Common myeloid progenitor, CD34-positive (primary cell): ENCODE results near the gene STAB2.

ENCODE experiments used
- CTCF ChIA-PET: fragments of 350-600 bp; sonication (Branson Sonifier 250); formaldehyde crosslinking; loops from one replicate; lab custom pipeline; 2021; ENCODE audit warnings: antibody characterized with exemption; lab: Charles Lee
- POLR2A ChIA-PET: fragments of 350-600 bp; sonication (Branson Sonifier 250); formaldehyde crosslinking; loops from one replicate; lab custom pipeline; 2021; ENCODE audit warnings: antibody characterized with exemption; lab: Charles Lee
- DNase-seq, 3 donors: peaks; one replicate each; pipeline versions ENCODE4 v3.0.0 to v3.0.0-alpha.2; 2013
- H3K27ac ChIP-seq, 2 experiments: 1 replicate in 1 of 2; 2 replicates in 1 of 2; pipeline ENCODE4 v1.7.0; 2013; ENCODE audit warnings: inconsistent platforms in 2 of 2, low read length in 2 of 2, mild to moderate bottlenecking in 2 of 2, low read depth in 1 of 2, moderate library complexity in 1 of 2; ENCODE audit not compliant: severe bottlenecking in 2 of 2, insufficient read depth in 1 of 2, poor library complexity in 1 of 2
- H3K27me3 ChIP-seq, 5 experiments: replicated peaks in 2 of 5; 1 replicate in 3 of 5; 2 replicates in 2 of 5; pipeline versions ENCODE4 v1.6.1 to v1.7.0; 2013; ENCODE audit warnings: low read length in 4 of 5, mild to moderate bottlenecking in 2 of 5, moderate library complexity in 2 of 5, inconsistent platforms in 1 of 5; ENCODE audit not compliant: insufficient read depth in 5 of 5, control insufficient read depth in 4 of 5
- H3K36me3 ChIP-seq, 4 experiments: 1 replicate in 2 of 4; 2 replicates in 2 of 4; pipeline versions ENCODE4 v1.6.1 to v1.7.0; 2013; ENCODE audit warnings: low read length in 3 of 4, control low read depth in 1 of 4, mild to moderate bottlenecking in 1 of 4; ENCODE audit not compliant: control insufficient read depth in 4 of 4, insufficient read depth in 4 of 4
- H3K4me1 ChIP-seq, 4 experiments: 1 replicate in 3 of 4; 2 replicates in 1 of 4; pipeline versions ENCODE4 v1.6.1 to v1.7.1; 2013; ENCODE audit warnings: low read length in 3 of 4, mild to moderate bottlenecking in 3 of 4, control low read depth in 1 of 4, inconsistent platforms in 1 of 4, moderate library complexity in 1 of 4; ENCODE audit not compliant: control insufficient read depth in 4 of 4, insufficient read depth in 4 of 4; ENCODE audit errors: control extremely low read depth in 1 of 4
- H3K4me3 ChIP-seq, 7 experiments: 1 replicate in 4 of 7; 2 replicates in 3 of 7; pipeline versions ENCODE4 v1.5.1 to v1.7.0; 2013; ENCODE audit warnings: mild to moderate bottlenecking in 7 of 7, low read length in 6 of 7, moderate library complexity in 6 of 7, inconsistent platforms in 2 of 7, low read depth in 2 of 7, control low read depth in 1 of 7; ENCODE audit not compliant: insufficient read depth in 4 of 7, control insufficient read depth in 1 of 7; ENCODE audit errors: extremely low read depth in 1 of 7
- H3K9me3 ChIP-seq, 5 experiments: 1 replicate in 4 of 5; 2 replicates in 1 of 5; pipeline versions ENCODE4 v1.6.1 to v1.7.1; 2013; ENCODE audit warnings: low read length in 4 of 5, mild to moderate bottlenecking in 2 of 5, inconsistent platforms in 1 of 5, low read depth in 1 of 5, moderate library complexity in 1 of 5; ENCODE audit not compliant: control insufficient read depth in 4 of 5, insufficient read depth in 2 of 5; ENCODE audit errors: control extremely low read depth in 1 of 5
- WGBS: methylation state at CpG from one replicate; pipeline ENCODE4 v1.1.5; 2013; ENCODE audit not compliant: insufficient coverage; 5-methylcytosine and 5-hydroxymethylcytosine counted together

STAB2 gene

DNA sequence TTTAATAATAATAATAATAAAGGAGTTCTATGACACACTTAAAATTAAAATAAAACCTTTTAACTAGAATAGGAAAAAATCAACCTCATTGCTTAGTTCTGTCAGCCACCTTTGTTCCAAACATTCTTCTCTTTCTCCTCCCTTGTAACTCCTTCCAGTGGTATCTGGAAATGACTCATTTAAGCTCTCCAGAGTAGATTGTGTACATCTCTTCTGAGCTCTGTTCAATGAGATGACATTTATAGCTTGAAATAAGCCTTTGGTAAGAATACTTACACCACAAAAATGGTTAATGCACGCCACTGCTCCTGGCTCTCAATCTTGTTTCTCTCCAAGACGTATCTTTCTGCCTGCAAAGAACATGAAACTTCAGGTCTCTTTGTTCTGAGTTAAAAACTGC is 70.3 kb downstream of the STAB2 start:
- Histone ChIP-seq H3K4me3 (no peak overlapping the region), H3K9me3 (no peaks in the 10 kb centered on the region), H3K27ac (no peak overlapping the region), H3K36me3 (no peaks in the 10 kb centered on the region), H3K27me3 (peaks cover 0 to 29% (median 11%) of the 10 kb centered on the region in 5 experiments), H3K4me1 (no peaks in the 10 kb centered on the region)
- CTCF ChIA-PET = no interaction called here
- POLR2A ChIA-PET = no interaction called here
- no peak for DNase-seq
- 58% methylated on average over 2 of the region's 2 CpGs for WGBS

DNA sequence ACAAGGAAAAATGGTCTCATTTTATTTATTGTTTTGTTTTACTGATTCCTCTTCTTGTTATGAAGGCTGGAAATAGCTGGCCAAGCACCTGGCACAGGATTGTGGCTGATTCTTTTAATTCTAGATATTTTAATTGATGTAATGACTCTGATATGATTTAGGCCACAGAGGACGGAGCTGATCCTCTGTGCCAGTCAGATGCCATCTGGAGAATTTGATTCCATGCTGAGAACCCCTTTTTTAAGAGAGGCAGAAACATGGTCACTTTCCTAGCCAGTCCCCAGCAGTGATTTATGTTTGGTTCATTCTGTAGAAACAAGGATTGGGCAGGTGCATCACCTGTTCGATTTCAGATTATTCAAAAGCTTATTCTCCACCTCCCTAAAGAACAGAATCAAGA is 77.6 kb downstream of the STAB2 start:
- peaks cover 0 to 28% (median 9%) of the 10 kb centered on the region in 5 experiments for H3K27me3 ChIP-seq
- H3K9me3 ChIP-seq = peaks cover 0 to 1% (median 0%) of the 10 kb centered on the region in 5 experiments
- ChIA-PET POLR2A (no interaction called here), CTCF (no interaction called here)
- no peak overlapping the region for H3K4me3 ChIP-seq
- no peaks in the 10 kb centered on the region for H3K4me1 ChIP-seq
- WGBS = 100% methylated on average over 2 of the region's 2 CpGs
- DNase-seq = no peak
- no peaks in the 10 kb centered on the region for H3K36me3 ChIP-seq
- H3K27ac ChIP-seq = no peak overlapping the region

DNA sequence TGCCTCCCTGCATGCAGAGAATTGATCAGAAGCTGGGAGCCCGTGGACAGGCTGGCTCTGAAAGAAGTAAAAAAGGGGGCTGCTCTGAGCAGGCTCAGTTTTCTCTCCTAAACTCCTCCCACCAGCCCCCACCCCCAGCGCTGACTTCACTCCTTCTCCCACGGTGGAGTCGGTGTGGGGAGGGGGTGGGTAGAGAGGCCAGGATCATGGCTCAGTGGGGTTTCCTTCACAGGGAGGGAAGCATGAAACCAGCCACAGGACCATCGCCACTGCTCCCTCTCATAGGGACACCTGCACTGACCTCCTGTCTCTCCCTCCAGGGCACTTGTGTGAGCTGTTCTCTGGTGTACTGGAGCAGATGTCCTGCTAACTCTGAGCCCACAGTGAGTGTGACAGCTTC is 78.9 kb downstream of the STAB2 start:
- Histone ChIP-seq H3K27ac (no peak overlapping the region), H3K36me3 (no peaks in the 10 kb centered on the region), H3K4me1 (no peaks in the 10 kb centered on the region), H3K9me3 (peaks cover 0 to 1% (median 0%) of the 10 kb centered on the region in 5 experiments), H3K4me3 (no peak overlapping the region), H3K27me3 (peaks cover 0 to 25% (median 9%) of the 10 kb centered on the region in 5 experiments)
- POLR2A ChIA-PET = no interaction called here
- CTCF ChIA-PET = no interaction called here
- WGBS = 100% methylated on average over 1 of the region's 5 CpGs
- DNase-seq = no peak

DNA sequence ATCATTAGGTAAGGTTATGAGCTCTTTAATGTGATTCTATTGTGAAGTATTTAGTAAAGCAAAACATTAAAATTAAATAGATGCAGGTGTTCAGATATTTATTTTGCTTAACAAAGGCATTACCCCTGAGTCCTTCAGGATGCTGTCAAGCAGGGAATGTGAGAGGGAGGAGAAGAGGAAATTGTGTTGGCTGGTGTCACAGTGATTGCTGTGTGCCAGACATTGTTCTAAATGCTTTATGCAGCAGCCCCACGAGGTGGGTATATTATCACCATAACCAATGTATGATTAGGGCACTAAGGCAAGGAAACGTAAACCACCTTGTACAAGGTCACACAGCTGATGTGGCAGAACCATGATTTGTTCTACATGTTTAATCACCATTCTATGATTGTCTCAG is 80.1 kb downstream of the STAB2 start:
- no peak overlapping the region for H3K4me3 ChIP-seq
- H3K4me1 ChIP-seq = no peaks in the 10 kb centered on the region
- H3K27ac ChIP-seq = no peak overlapping the region
- H3K9me3 ChIP-seq = peaks cover 0 to 1% (median 0%) of the 10 kb centered on the region in 5 experiments
- WGBS = no CpG with 5 or more reads among the region's 2 CpGs
- CTCF ChIA-PET = interaction anchor here (0.7 kb wide), 1 partner anchor 73 kb away, joined by 3 read pairs; no protein-coding TSS in a partner anchor
- no peak for DNase-seq
- H3K36me3 ChIP-seq = no peaks in the 10 kb centered on the region
- POLR2A ChIA-PET = no interaction called here
- peaks cover 0 to 21% (median 7%) of the 10 kb centered on the region in 5 experiments for H3K27me3 ChIP-seq

DNA sequence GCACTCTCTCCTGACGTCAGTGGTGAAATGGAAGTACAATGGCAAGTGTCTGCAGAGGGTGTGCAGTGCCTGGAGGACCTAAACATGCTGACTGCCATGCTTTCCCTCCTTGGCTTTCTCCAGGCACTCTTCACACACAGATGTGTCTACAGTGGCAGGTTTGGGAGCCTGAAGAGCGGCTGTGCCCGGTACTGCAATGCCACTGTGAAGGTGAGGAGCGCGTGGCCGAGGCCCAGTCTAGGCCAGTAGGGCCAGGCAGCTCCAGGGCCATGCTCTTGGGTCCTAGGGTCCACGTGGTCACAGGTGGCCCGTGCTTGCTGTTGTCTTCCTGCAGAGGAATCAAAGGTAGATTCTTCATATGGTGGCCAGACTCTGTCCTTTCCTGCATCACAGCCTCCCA is 81.4 kb downstream of the STAB2 start:
- Histone ChIP-seq H3K9me3 (peaks cover 0 to 1% (median 0%) of the 10 kb centered on the region in 5 experiments), H3K27me3 (peaks cover 0 to 17% (median 4%) of the 10 kb centered on the region in 5 experiments), H3K27ac (no peak overlapping the region), H3K4me3 (no peak overlapping the region), H3K4me1 (no peaks in the 10 kb centered on the region), H3K36me3 (no peaks in the 10 kb centered on the region)
- ChIA-PET POLR2A (no interaction called here), CTCF (no interaction called here)
- 95% methylated on average over 8 of the region's 8 CpGs for WGBS
- DNase-seq = no peak

DNA sequence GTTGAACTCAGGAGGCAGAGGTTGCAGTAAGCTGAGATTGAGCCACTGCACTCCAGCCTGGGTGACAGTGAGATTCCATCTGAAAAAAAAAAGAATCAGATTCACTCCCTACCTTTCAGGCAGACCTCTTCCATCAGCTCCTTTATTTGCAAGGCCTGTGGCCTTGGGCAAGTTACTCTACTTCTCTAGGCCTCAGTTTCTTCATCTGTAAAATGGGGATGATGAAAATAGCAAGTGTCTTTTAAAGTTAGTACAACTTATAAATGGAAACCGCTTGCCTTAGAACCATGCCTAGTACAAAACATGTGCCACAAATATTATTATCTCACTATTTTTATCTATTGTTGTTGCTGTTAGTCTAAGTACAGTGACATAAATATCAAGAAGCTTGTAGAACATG is 84.3 kb downstream of the STAB2 start:
- POLR2A ChIA-PET = no interaction called here

DNA sequence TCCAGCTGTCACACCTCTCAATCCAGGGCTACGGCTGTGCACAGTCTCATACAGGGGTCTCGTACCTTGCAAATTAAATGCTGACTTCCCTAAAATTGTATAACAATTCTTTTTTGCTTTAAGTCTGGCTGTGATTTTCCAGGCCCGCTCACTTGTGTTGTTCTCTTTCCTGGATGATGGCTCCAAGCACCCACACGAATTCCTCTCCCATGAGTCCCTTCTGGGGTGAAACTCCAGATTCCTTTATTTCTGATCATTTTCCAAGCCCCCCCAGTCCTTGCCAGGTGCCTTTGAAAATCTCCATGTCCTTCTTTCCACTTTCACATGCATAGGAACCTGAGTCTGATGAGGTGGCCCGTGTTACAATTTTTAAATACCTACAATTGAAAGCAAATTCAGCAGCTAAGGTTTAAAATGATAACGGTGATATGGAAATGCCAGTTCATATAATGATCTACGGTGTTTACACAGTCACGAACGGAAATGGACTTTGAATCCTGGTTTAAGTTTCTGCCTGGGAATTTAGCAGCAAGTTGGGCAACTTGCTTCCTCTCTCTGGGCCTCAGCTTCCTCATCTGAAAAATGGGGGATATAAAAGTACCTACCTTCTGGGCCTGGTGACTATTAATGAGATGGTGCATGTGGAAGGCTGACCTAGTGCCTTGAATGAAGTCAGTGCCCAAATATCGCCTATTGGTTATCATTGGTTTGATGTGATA is 85.5 kb downstream of the STAB2 start:
- Histone ChIP-seq H3K4me3 (no peak overlapping the region), H3K27me3 (peaks cover 0 to 3% (median under 1%) of the 10 kb centered on the region in 5 experiments), H3K4me1 (no peaks in the 10 kb centered on the region), H3K27ac (no peak overlapping the region), H3K9me3 (peaks cover 0 to 1% (median 0%) of the 10 kb centered on the region in 5 experiments), H3K36me3 (no peaks in the 10 kb centered on the region)
- POLR2A ChIA-PET = no interaction called here
- WGBS = 95% methylated on average over 8 of the region's 10 CpGs
- DNase-seq = no peak
- CTCF ChIA-PET = no interaction called here

More for the DNA sequence above, 84.3 kb downstream of the STAB2 start:
- Histone ChIP-seq H3K9me3 (peaks cover 0 to 1% (median 0%) of the 10 kb centered on the region in 5 experiments), H3K36me3 (no peaks in the 10 kb centered on the region), H3K4me1 (no peaks in the 10 kb centered on the region), H3K27ac (no peak overlapping the region), H3K4me3 (no peak overlapping the region), H3K27me3 (peaks cover 0 to 6% (median 3%) of the 10 kb centered on the region in 5 experiments)
- DNase-seq = no peak
- CTCF ChIA-PET = no interaction called here
- WGBS = no CpG with 5 or more reads among the region's 1 CpG
